Neural crest cell (in vitro differentiated cells): ENCODE measurements around the gene FAM110D. TPM values are rescaled to one million over a fixed set of nuclear protein-coding genes. Genes with fewer than 3 reads are reported as not detected.

Experiments used
- DNase-seq: peaks from one replicate; pipeline ENCODE4 v3.0.0; 2021; ENCODE audit warnings: low read depth, mixed read lengths, low spot score
- H3K27ac Mint-ChIP-seq: one replicate; pipeline ENCODE4 v1.8.0; 2021; ENCODE audit warnings: mild to moderate bottlenecking, mixed read lengths; ENCODE audit not compliant: unreplicated experiment
- H3K27me3 Mint-ChIP-seq: 2 replicates; pipeline ENCODE4 v1.8.0; 2021; ENCODE audit warnings: low read depth, mild to moderate bottlenecking, mixed read lengths
- H3K36me3 Mint-ChIP-seq: 2 replicates; pipeline ENCODE4 v1.8.0; 2021; ENCODE audit warnings: low read depth, mild to moderate bottlenecking, mixed read lengths
- H3K4me1 Mint-ChIP-seq: 2 replicates; pipeline ENCODE4 v1.8.0; 2021; ENCODE audit warnings: mixed read lengths
- H3K4me3 Mint-ChIP-seq: one replicate; pipeline ENCODE4 v1.8.0; 2021; ENCODE audit warnings: mild to moderate bottlenecking, mixed read lengths
- H3K9me3 Mint-ChIP-seq: 2 replicates; pipeline ENCODE4 v1.8.0; 2021; ENCODE audit warnings: mixed read lengths
- CTCF ChIP-seq: fragments of 200-600 bp; sonication (generic); conservative IDR thresholded peaks from 2 replicates; pipeline ENCODE4 v1.5.0; 2021; ENCODE audit warnings: antibody characterized with exemption, mild to moderate bottlenecking
- total RNA-seq: library from RNA; stranded (reverse); gene quantifications from 2 replicates; pipeline ENCODE4 v1.2.1, GENCODE V29; 2021

FAM110D gene
- total RNA-seq, 1 donor from 2014 or later = 1.2 TPM

- DNase-seq = no peak
- Mint-ChIP-seq H3K9me3 (no peaks in the 10 kb centered on the region), H3K36me3 (no peaks in the 10 kb centered on the region), H3K27ac (no peak overlapping the region), H3K4me1 (peaks cover 45% of the 10 kb centered on the region), H3K27me3 (peaks cover 15% of the 10 kb centered on the region), H3K4me3 (peak overlapping the region; percentile 51)
- no peak for TF ChIP-seq CTCF
These were observed 4.8 kb downstream of the FAM110D start for GRCh38 chr1:26163684-26164035.

DNA sequence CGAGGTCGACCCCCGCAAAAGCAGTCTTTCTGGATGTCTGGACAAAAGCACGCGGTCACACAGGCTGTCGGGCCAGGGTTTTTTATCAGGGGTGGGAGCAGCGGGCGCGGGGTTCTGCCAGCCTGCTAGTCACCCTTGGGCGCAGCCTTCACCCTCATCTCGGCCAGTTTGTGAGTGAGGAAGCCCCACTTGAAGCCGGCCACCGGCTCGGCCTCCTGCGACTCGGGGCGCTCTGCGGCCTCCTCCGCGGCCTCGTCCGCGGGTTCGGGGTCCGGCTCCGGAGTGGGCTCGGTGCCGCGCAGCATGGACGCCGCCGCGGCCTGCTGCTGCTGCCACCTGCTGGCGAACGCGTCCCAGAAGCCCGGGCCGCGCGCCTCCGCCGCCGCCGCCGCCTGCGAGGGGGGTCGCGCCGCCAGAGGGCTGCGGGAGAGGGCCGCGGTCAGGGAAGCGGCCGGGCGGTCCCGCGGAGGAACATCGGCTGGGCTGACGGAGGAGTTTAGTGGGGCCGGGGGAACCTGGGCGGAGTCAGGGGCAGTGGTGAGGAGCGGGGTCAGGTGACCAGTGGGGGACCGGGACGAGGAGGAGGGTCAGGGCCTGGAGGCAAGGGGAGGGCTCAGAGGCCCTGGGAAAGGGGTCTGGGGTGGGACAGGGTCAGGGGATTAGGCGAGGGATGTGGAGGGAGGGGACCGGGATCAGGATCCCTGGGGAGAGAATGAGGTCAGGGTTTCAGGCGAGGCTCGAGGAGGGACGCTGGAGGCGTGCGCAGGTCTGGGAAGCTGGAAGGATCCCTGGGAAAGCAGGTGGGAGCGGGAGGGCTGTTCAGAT, 5.4 kb downstream of the FAM110D start:
- Mint-ChIP-seq H3K27ac (peak overlapping the region; percentile 62), H3K9me3 (no peaks in the 10 kb centered on the region), H3K4me1 (peaks cover 45% of the 10 kb centered on the region), H3K4me3 (peak overlapping the region; percentile 71), H3K36me3 (no peaks in the 10 kb centered on the region), H3K27me3 (peaks cover 14% of the 10 kb centered on the region)
- DNase-seq = peak; percentile 71
- TF ChIP-seq CTCF = peak; percentile 76

- Mint-ChIP-seq H3K4me1 (peaks cover 40% of the 10 kb centered on the region), H3K27me3 (peaks cover 9% of the 10 kb centered on the region), H3K4me3 (peak overlapping the region; percentile 71), H3K9me3 (no peaks in the 10 kb centered on the region), H3K27ac (peak overlapping the region; percentile 62), H3K36me3 (no peaks in the 10 kb centered on the region)
- no peak for DNase-seq
- no peak for TF ChIP-seq CTCF
These were observed 6.3 kb downstream of the FAM110D start for GRCh38 chr1:26164861-26165842.

DNA sequence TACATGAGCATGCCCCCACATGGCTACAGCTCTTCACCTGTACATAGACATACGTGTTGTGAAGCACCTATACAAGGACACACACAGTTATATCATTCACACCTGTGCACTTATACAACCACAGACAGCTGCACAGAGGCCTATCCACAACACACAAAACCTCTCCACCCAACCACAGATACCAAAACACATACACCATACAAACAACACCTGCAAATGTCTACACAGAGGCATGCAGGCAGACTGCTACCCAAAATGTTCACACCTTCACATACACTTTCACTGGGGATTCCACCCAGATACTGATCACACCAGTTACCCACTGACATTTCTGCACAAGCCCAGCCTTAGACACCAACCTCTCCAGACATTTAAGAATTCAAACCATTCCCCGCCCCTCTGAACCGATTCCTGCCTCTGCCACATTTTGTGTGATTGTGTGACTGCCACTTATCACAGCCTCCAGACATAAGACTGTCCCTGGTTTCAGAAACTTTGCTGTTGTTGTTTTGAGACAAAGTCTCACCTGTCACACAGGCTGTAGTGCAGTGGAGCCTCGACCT, 7.9 kb downstream of the FAM110D start:
- no peaks in the 10 kb centered on the region for H3K36me3 Mint-ChIP-seq
- H3K4me3 Mint-ChIP-seq = peak overlapping the region; percentile 2
- no peak overlapping the region for H3K27ac Mint-ChIP-seq
- TF ChIP-seq CTCF = no peak
- no peaks in the 10 kb centered on the region for H3K9me3 Mint-ChIP-seq
- H3K4me1 Mint-ChIP-seq = peaks cover 44% of the 10 kb centered on the region
- H3K27me3 Mint-ChIP-seq = peaks cover 6% of the 10 kb centered on the region
- DNase-seq = no peak

- Mint-ChIP-seq H3K27me3 (no peaks in the 10 kb centered on the region), H3K36me3 (no peaks in the 10 kb centered on the region), H3K27ac (peak within 1 kb of the TSS; percentile 89), H3K4me1 (peaks cover 38% of the 10 kb centered on the region), H3K4me3 (peak within 1 kb of the TSS; percentile 90), H3K9me3 (no peaks in the 10 kb centered on the region)
- no peak for TF ChIP-seq CTCF
- DNase-seq = peak; percentile 45
These were observed 9.7 kb downstream of the FAM110D start, which contains the start of gene C1orf232 for GRCh38 chr1:26168410-26169197. C1orf232 (minus strand) TSS chr1:26168963; CDS start chr1:26168499, 464 bp downstream.
